ENCODE results near the gene C2orf49. TPM values are rescaled to one million over a fixed set of nuclear protein-coding genes. Genes with fewer than 3 reads are reported as not detected.

Gene C2orf49
- total and polyA plus RNA-seq, 2 of the 8 experiments (the other 6 are each of a cell fraction or from before 2014, with no cell fraction given), result 5.6 to 19.9 TPM

GRCh38 chr2:105396254-105397024 is 59.1 kb downstream of the C2orf49 start (continued):
- TF ChIP-seq ASH2L (IDR thresholded peaks at IDR 0.05; ENCODE audit: low read length), result no peak

All from H1 (cell line).